PFSK-1 (cell line): ENCODE results near the gene POP7.

Source experiments
- FOXP2 ChIP-seq: optimal IDR thresholded peaks from 2 replicates; pipeline ENCODE3; 2011; ENCODE audit warnings: borderline replicate concordance, control low read depth, inconsistent platforms; ENCODE audit not compliant: insufficient read depth; ENCODE audit errors: extremely low read length, extremely low read depth
- POLR2AphosphoS5 ChIP-seq: IDR thresholded peaks from 2 replicates; pipeline ENCODE4 v1.6.1; 2012; ENCODE audit warnings: low read depth, mild to moderate bottlenecking, control low read depth, low read length, moderate library complexity
- SIN3A ChIP-seq: IDR thresholded peaks from 2 replicates; pipeline ENCODE4 v1.6.1; 2012; ENCODE audit warnings: mild to moderate bottlenecking, low read length, moderate library complexity, borderline replicate concordance; ENCODE audit not compliant: insufficient read depth
- TAF1 ChIP-seq: IDR thresholded peaks from 2 replicates; pipeline ENCODE4 v1.6.1; 2012; ENCODE audit warnings: low read length, control low read depth, borderline replicate concordance; ENCODE audit not compliant: insufficient read depth
- TF ChIP-seq, protein P1 (sequence below), 2 experiments: IDR thresholded peaks; 2 replicates each; pipeline versions ENCODE4 v1.6.1 to v1.8.0; 2011 to 2012; ENCODE audit warnings: low read depth in 2 of 2, low read length in 2 of 2, control low read depth in 1 of 2, inconsistent platforms in 1 of 2, mild to moderate bottlenecking in 1 of 2, moderate library complexity in 1 of 2; ENCODE audit not compliant: insufficient read depth in 1 of 2

DNA sequence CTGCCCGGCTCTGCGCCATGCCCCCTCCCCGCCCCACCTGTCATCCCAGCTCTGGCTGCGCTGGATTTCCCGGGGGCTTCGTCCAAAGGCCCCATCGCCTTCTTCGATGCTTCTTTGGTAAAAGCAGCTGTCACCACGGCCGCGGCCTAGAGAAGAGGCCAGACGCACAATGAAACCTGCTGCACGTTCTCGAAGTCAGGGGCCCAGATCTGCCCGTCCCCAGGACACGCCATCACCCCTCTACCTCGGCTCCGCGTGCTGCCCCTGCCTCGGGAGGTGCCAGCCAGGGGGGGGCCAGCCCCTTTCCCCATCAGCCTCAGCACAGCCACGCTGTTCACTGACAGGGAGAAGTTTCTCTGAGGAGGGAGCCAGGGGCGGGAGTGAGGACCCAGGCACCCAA is 18.7 kb upstream of the POP7 start:
- no peak for TF ChIP-seq POLR2AphosphoS5
- no peak for TF ChIP-seq TAF1
- TF ChIP-seq, protein P1, sequence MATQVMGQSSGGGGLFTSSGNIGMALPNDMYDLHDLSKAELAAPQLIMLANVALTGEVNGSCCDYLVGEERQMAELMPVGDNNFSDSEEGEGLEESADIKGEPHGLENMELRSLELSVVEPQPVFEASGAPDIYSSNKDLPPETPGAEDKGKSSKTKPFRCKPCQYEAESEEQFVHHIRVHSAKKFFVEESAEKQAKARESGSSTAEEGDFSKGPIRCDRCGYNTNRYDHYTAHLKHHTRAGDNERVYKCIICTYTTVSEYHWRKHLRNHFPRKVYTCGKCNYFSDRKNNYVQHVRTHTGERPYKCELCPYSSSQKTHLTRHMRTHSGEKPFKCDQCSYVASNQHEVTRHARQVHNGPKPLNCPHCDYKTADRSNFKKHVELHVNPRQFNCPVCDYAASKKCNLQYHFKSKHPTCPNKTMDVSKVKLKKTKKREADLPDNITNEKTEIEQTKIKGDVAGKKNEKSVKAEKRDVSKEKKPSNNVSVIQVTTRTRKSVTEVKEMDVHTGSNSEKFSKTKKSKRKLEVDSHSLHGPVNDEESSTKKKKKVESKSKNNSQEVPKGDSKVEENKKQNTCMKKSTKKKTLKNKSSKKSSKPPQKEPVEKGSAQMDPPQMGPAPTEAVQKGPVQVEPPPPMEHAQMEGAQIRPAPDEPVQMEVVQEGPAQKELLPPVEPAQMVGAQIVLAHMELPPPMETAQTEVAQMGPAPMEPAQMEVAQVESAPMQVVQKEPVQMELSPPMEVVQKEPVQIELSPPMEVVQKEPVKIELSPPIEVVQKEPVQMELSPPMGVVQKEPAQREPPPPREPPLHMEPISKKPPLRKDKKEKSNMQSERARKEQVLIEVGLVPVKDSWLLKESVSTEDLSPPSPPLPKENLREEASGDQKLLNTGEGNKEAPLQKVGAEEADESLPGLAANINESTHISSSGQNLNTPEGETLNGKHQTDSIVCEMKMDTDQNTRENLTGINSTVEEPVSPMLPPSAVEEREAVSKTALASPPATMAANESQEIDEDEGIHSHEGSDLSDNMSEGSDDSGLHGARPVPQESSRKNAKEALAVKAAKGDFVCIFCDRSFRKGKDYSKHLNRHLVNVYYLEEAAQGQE (IDR thresholded peaks at IDR 0.05; ENCODE audit: insufficient read depth in 1 of 2, low read depth in 2 of 2, low read length in 2 of 2): no peak
- TF ChIP-seq SIN3A: no peak
- TF ChIP-seq FOXP2: no peak
